BE2C (cell line): Measurements from ENCODE around the gene FGF2.

Experiments used
- DNase-seq: peaks from one replicate; pipeline ENCODE4 v3.0.0-alpha.2; 2020
- H3K27me3 ChIP-seq: fragments of 250-450 bp; sonication (Bioruptor Pico); 2 replicates; pipeline ENCODE4 v1.5.1; 2020; ENCODE audit warnings: mild to moderate bottlenecking
- H3K36me3 ChIP-seq: fragments of 250-450 bp; sonication (Bioruptor Pico); 2 replicates; pipeline ENCODE4 v1.5.1; 2020; ENCODE audit warnings: mild to moderate bottlenecking
- H3K4me1 ChIP-seq: fragments of 250-450 bp; sonication (Bioruptor Pico); 2 replicates; pipeline ENCODE4 v1.5.1; 2020
- H3K4me3 ChIP-seq: 2 replicates; pipeline ENCODE4 v1.5.1; 2011; ENCODE audit warnings: low read depth, low read length
- H3K9me3 ChIP-seq: fragments of 250-450 bp; sonication (Bioruptor Pico); 2 replicates; pipeline ENCODE4 v1.5.1; 2020
- CTCF ChIP-seq: IDR thresholded peaks from 2 replicates; pipeline ENCODE4 v1.5.1; 2012; ENCODE audit warnings: mild to moderate bottlenecking, low read depth, low read length

Gene FGF2

GRCh38 chr4:122851568-122851967 is 24.9 kb downstream of the FGF2 start:
- no peaks in the 10 kb centered on the region for H3K36me3 ChIP-seq
- H3K27me3 ChIP-seq, result no peaks in the 10 kb centered on the region
- DNase-seq, result no peak
- no peak for TF ChIP-seq CTCF
- no peak overlapping the region for H3K4me3 ChIP-seq
- H3K4me1 ChIP-seq, result no peaks in the 10 kb centered on the region
- no peaks in the 10 kb centered on the region for H3K9me3 ChIP-seq

- TF ChIP-seq CTCF, result no peak
- no peaks in the 10 kb centered on the region for H3K27me3 ChIP-seq
- no peaks in the 10 kb centered on the region for H3K36me3 ChIP-seq
- no peak overlapping the region for H3K4me3 ChIP-seq
- no peak for DNase-seq
- no peaks in the 10 kb centered on the region for H3K4me1 ChIP-seq
- no peaks in the 10 kb centered on the region for H3K9me3 ChIP-seq
Observed at GRCh38 chr4:122854447-122855352, 28.1 kb downstream of the FGF2 start.

GRCh38 chr4:122855353-122855890 is 28.8 kb downstream of the FGF2 start:
- Histone ChIP-seq H3K27me3 (no peaks in the 10 kb centered on the region), H3K9me3 (no peaks in the 10 kb centered on the region), H3K4me3 (no peak overlapping the region), H3K36me3 (no peaks in the 10 kb centered on the region), H3K4me1 (no peaks in the 10 kb centered on the region)
- no peak for DNase-seq
- no peak for TF ChIP-seq CTCF

GRCh38 chr4:122857160-122857559 is 30.5 kb downstream of the FGF2 start:
- no peaks in the 10 kb centered on the region for H3K4me1 ChIP-seq
- TF ChIP-seq CTCF, result no peak
- H3K27me3 ChIP-seq, result no peaks in the 10 kb centered on the region
- no peaks in the 10 kb centered on the region for H3K36me3 ChIP-seq
- H3K4me3 ChIP-seq, result no peak overlapping the region
- no peaks in the 10 kb centered on the region for H3K9me3 ChIP-seq
- DNase-seq, result no peak

GRCh38 chr4:122858705-122859104 is 32.1 kb downstream of the FGF2 start:
- no peaks in the 10 kb centered on the region for H3K9me3 ChIP-seq
- no peak overlapping the region for H3K4me3 ChIP-seq
- H3K27me3 ChIP-seq, result no peaks in the 10 kb centered on the region
- no peaks in the 10 kb centered on the region for H3K4me1 ChIP-seq
- no peak for DNase-seq
- TF ChIP-seq CTCF, result no peak
- H3K36me3 ChIP-seq, result no peaks in the 10 kb centered on the region

GRCh38 chr4:122861172-122861943 is 34.7 kb downstream of the FGF2 start:
- H3K4me3 ChIP-seq, result no peak overlapping the region
- TF ChIP-seq CTCF, result no peak
- no peak for DNase-seq
- H3K9me3 ChIP-seq, result no peaks in the 10 kb centered on the region
- no peaks in the 10 kb centered on the region for H3K4me1 ChIP-seq
- no peaks in the 10 kb centered on the region for H3K36me3 ChIP-seq
- H3K27me3 ChIP-seq, result no peaks in the 10 kb centered on the region
